Measurements from ENCODE around the gene RB1.

RB1 gene

GRCh38 chr13:48488995-48489394, 185.4 kb downstream of the RB1 start:
- no peaks in the 10 kb centered on the region; the same call in 1 of the 2 replicates for H3K9me3 ChIP-seq (ENCODE audit: low read length)
- H3K9me2 ChIP-seq (ENCODE audit: low read depth, low read length) = no peaks in the 10 kb centered on the region
- H3K4me1 ChIP-seq (ENCODE audit: insufficient read depth, low read length, severe bottlenecking) = peaks cover 56% of the 10 kb centered on the region
- peaks cover 31% of the 10 kb centered on the region for H3K36me3 ChIP-seq (ENCODE audit: insufficient read depth, low read length)
- H3K27me3 ChIP-seq (ENCODE audit: insufficient read depth, low read length) = no peaks in the 10 kb centered on the region
- TF ChIP-seq CTCF (IDR thresholded peaks at IDR 0.05; ENCODE audit: low read length) (no peak), EZH2 (IDR thresholded peaks at IDR 0.05; ENCODE audit: borderline replicate concordance, low read length) (no peak)
- 0 out of 2 replicates have a peak overlapping the region, but pooled peaks have one; percentile 26 for H3K4me2 ChIP-seq (ENCODE audit: low read length)
- H3K9ac ChIP-seq (ENCODE audit: low read length) = peak overlapping the region; percentile 15; the same call in 1 of the 2 replicates
- no peak overlapping the region for H2AFZ ChIP-seq (ENCODE audit: low read length)
- H3K27ac ChIP-seq (ENCODE audit: low read depth, low read length, poor library complexity, severe bottlenecking) = peak overlapping the region; percentile 58
- H3K79me2 ChIP-seq (ENCODE audit: insufficient read depth, low read length) = no peaks in the 10 kb centered on the region
- no peaks in the 10 kb centered on the region for H4K20me1 ChIP-seq (ENCODE audit: insufficient read depth, low read length)
- no peak overlapping the region for H3K4me3 ChIP-seq (ENCODE audit: low read depth, low read length, poor library complexity, severe bottlenecking)
- H3F3A ChIP-seq (ENCODE audit: insufficient read depth, low read length) = no peaks in the 10 kb centered on the region

- Histone ChIP-seq H2AFZ (ENCODE audit: low read length) (no peak overlapping the region), H3K4me1 (ENCODE audit: insufficient read depth, low read length, severe bottlenecking) (peaks cover 56% of the 10 kb centered on the region), H3K79me2 (ENCODE audit: insufficient read depth, low read length) (no peaks in the 10 kb centered on the region), H3F3A (ENCODE audit: insufficient read depth, low read length) (no peaks in the 10 kb centered on the region), H3K4me2 (ENCODE audit: low read length) (peak overlapping the region; percentile 26; the same call in 1 of the 2 replicates), H3K9me3 (ENCODE audit: low read length) (no peaks in the 10 kb centered on the region; the same call in 1 of the 2 replicates), H3K36me3 (ENCODE audit: insufficient read depth, low read length) (peaks cover 31% of the 10 kb centered on the region), H3K9ac (ENCODE audit: low read length) (no peak overlapping the region), H3K4me3 (ENCODE audit: low read depth, low read length, poor library complexity, severe bottlenecking) (no peak overlapping the region), H3K27ac (ENCODE audit: low read depth, low read length, poor library complexity, severe bottlenecking) (peak overlapping the region; percentile 58), H3K27me3 (ENCODE audit: insufficient read depth, low read length) (no peaks in the 10 kb centered on the region), H4K20me1 (ENCODE audit: insufficient read depth, low read length) (no peaks in the 10 kb centered on the region), H3K9me2 (ENCODE audit: low read depth, low read length) (no peaks in the 10 kb centered on the region)
- TF ChIP-seq CTCF (IDR thresholded peaks at IDR 0.05; ENCODE audit: low read length) (no peak), EZH2 (IDR thresholded peaks at IDR 0.05; ENCODE audit: borderline replicate concordance, low read length) (no peak)
These were observed 186.1 kb downstream of the RB1 start for GRCh38 chr13:48489666-48490065.

GRCh38 chr13:48490241-48490640, 186.7 kb downstream of the RB1 start:
- Histone ChIP-seq H3K4me2 (ENCODE audit: low read length) (peak overlapping the region; percentile 81; the same call in 1 of the 2 replicates), H2AFZ (ENCODE audit: low read length) (no peak overlapping the region), H3K36me3 (ENCODE audit: insufficient read depth, low read length) (peaks cover 31% of the 10 kb centered on the region), H3K4me1 (ENCODE audit: insufficient read depth, low read length, severe bottlenecking) (peaks cover 56% of the 10 kb centered on the region), H3F3A (ENCODE audit: insufficient read depth, low read length) (no peaks in the 10 kb centered on the region), H3K27me3 (ENCODE audit: insufficient read depth, low read length) (no peaks in the 10 kb centered on the region), H3K9ac (ENCODE audit: low read length) (no peak overlapping the region; the same call in 1 of the 2 replicates), H3K27ac (ENCODE audit: low read depth, low read length, poor library complexity, severe bottlenecking) (peak overlapping the region; percentile 90), H3K4me3 (ENCODE audit: low read depth, low read length, poor library complexity, severe bottlenecking) (peak overlapping the region; percentile 56), H3K9me2 (ENCODE audit: low read depth, low read length) (no peaks in the 10 kb centered on the region), H4K20me1 (ENCODE audit: insufficient read depth, low read length) (no peaks in the 10 kb centered on the region), H3K79me2 (ENCODE audit: insufficient read depth, low read length) (no peaks in the 10 kb centered on the region), H3K9me3 (ENCODE audit: low read length) (no peaks in the 10 kb centered on the region; the same call in 1 of the 2 replicates)
- TF ChIP-seq EZH2 (IDR thresholded peaks at IDR 0.05; ENCODE audit: borderline replicate concordance, low read length) = no peak
- no peak for TF ChIP-seq CTCF (IDR thresholded peaks at IDR 0.05; ENCODE audit: low read length)
